ENCODE measurements around the gene COL6A5.

GRCh38 chr3:130341388-130341787, 4.1 kb upstream of the COL6A5 start:
- TF ChIP-seq CTCF (IDR thresholded peaks at IDR 0.05; ENCODE audit: extremely low read depth in 1 of 2, insufficient read depth in 1 of 2, low read depth in 1 of 2, low read length in 2 of 2) (no peak), EZH2 (IDR thresholded peaks at IDR 0.05; ENCODE audit: borderline replicate concordance, low read depth, low read length, severe bottlenecking) (no peak), POLR2AphosphoS5 (IDR thresholded peaks at IDR 0.05; ENCODE audit: insufficient read depth, low read depth, low read length) (no peak), MAX (IDR thresholded peaks at IDR 0.05; ENCODE audit: insufficient read depth, insufficient read length) (no peak)

All from endothelial cell of umbilical vein (primary cell).